Fibroblast of villous mesenchyme (primary cell): ENCODE results near the gene SNAPC2. TPM values are rescaled to one million over a fixed set of nuclear protein-coding genes. Genes with fewer than 3 reads are reported as not detected.

ENCODE experiments used
- DNase-seq: peaks from one replicate; pipeline ENCODE4 v3.0.0-alpha.2; 2010; ENCODE audit warnings: low read depth
- H3K4me3 ChIP-seq: 2 replicates; pipeline ENCODE4 v1.5.1; 2011; ENCODE audit warnings: low read depth, mild to moderate bottlenecking, low read length
- CTCF ChIP-seq: IDR thresholded peaks from 2 replicates; pipeline ENCODE4 v1.5.1; 2012; ENCODE audit warnings: low read depth, mild to moderate bottlenecking, low read length; ENCODE audit not compliant: insufficient read depth
- total RNA-seq: library from RNA; depleted of rRNA; stranded (reverse); fragments of >200 nt; gene quantifications from 2 replicates; pipeline ENCODE4 v1.2.3, GENCODE V29; 2012

The SNAPC2 gene
- total RNA-seq, 1 donor: 17.7 TPM

DNA sequence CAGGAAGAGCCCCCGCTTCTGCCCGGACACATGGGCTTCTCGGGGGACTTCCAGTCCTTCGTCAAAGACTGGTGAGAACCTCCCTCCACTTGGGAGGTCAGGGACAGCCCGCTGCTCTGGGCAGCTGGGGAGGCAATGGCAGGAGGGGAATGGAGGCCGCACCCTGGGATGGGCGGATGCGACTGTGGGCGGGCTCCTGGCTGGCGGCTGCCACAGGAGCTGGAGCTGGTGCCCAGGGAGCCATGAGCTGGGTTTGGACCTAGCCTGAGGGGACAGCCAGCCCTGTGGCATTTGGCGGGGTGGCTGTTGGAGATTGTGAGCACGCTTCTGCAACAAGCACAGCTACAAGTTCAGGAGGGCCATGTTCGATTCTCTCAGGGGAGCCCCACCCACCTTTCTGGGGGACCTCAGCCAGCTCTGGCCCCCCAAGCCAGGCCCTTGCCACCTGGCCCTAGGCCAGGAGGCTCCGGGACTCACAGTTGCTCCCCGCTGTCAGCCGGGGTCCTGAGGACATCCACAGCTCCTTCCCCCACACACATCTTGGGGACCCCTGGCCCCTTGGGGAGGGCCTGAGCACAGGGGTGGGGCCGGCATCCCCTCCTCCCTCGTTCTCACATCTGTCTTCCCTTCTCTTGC is 8.5 kb upstream of the SNAPC2 start:
- TF ChIP-seq CTCF: no peak
- DNase-seq: no peak
- H3K4me3 ChIP-seq: no peak overlapping the region

- no peak overlapping the region for H3K4me3 ChIP-seq
- no peak for DNase-seq
- no peak for TF ChIP-seq CTCF
These were observed 7.9 kb upstream of the SNAPC2 start for GRCh38 chr19:7912144-7912696.

GRCh38 chr19:7912697-7913564 is 7.2 kb upstream of the SNAPC2 start:
- no peak overlapping the region for H3K4me3 ChIP-seq
- no peak for DNase-seq
- TF ChIP-seq CTCF: no peak

DNA sequence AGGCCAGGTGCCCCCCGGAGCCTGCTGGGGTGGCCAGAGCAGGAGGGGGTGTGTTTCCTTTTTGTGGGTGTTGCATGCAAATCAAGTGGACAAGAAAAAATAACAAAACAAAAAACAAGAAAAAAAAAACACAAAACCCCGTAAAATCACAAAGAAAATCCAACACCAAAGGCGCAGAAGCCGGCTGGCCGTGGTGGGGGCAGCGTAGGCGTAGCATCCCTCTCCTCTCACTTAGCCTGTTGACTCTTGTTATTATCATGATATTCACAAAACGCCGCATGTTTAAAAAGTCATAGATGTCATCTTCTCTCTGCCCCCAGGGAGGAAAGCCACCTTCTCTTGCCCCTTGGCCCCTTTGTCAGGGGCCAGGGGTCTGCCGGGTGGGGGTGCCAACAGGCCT is 6.5 kb upstream of the SNAPC2 start:
- TF ChIP-seq CTCF: no peak
- no peak overlapping the region for H3K4me3 ChIP-seq
- DNase-seq: no peak

DNA sequence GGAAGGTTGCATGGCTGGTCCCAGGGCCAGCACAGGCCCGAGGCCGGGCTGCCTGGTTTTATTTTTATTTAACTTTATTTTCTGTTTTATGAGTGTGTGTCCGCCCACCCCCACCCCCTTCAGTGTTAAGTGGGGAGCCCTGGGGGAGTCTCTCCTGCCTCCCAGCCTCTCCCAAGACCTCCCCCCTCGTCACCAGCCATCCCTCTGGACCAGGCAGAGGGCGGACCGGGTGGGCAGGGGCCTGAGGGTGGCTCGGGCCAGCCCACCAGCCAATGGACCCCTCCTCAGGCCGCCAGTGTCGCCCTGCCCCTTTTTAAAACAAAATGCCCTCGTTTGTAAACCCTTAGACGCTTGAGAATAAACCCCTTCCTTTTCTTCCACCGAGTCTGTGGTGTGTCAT is 6.0 kb upstream of the SNAPC2 start:
- no peak overlapping the region for H3K4me3 ChIP-seq
- TF ChIP-seq CTCF: no peak
- no peak for DNase-seq

DNA sequence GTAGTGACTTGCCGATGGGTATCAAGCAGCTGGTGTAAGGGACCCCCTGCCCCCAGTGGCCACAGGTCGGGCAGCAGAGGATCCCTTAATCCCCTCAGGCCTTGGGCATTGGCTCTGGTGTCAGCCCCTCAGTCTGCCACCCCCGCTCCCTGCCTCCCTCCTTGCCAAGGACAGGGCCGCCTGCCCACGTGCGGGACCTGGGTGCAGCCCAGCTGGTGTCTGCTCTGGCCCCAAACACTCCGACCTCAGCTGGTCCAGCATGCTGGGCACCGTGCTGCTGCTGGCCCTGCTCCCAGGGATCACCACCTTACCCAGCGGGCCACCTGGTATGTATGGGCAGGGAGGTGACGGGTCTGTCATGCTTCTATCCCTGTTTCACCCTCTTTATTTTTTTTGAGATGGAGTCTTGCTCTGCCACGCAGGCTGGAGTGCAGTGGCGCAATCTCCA is 5.5 kb upstream of the SNAPC2 start, which contains the start of gene TGFBR3L:
Gene TGFBR3L, plus strand, starts transcription at position 233 of the 448 bp plus-strand sequence.
- no peak for TF ChIP-seq CTCF
- no peak within 1 kb of the TSS for H3K4me3 ChIP-seq
- no peak for DNase-seq
